Measurements from ENCODE around the gene P2RY6.

DNA sequence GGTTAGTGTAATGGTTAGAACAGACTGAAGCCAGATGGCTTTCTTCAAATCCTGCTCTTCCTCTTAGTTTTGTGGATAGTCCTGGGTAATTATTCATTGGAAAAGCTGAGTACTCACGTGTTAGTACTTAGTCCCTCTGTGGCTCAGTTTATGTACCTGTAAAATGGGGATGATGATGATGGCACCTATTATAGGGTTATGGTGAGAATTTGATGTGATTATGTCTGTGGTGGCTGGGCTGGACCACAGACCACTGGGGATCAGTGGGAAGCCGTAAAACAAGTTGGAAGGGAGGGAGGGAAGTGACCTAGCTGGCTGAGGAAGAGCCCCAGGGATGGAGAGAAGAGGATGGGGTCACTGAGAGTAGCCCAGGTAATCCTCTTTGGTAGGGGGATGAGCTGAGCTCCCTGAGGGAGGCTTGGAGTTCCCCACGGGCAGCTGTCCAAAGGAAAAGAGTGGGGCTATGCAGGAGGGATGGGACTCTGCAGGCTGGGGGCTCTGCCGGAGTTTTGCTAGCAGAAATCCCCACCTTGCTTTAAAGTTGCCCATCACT lies 55.8 kb downstream of the P2RY6 start:
- TF ChIP-seq POLR2A (IDR thresholded peaks at IDR 0.05): no peak
- TF ChIP-seq, protein P1, sequence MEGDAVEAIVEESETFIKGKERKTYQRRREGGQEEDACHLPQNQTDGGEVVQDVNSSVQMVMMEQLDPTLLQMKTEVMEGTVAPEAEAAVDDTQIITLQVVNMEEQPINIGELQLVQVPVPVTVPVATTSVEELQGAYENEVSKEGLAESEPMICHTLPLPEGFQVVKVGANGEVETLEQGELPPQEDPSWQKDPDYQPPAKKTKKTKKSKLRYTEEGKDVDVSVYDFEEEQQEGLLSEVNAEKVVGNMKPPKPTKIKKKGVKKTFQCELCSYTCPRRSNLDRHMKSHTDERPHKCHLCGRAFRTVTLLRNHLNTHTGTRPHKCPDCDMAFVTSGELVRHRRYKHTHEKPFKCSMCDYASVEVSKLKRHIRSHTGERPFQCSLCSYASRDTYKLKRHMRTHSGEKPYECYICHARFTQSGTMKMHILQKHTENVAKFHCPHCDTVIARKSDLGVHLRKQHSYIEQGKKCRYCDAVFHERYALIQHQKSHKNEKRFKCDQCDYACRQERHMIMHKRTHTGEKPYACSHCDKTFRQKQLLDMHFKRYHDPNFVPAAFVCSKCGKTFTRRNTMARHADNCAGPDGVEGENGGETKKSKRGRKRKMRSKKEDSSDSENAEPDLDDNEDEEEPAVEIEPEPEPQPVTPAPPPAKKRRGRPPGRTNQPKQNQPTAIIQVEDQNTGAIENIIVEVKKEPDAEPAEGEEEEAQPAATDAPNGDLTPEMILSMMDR (IDR thresholded peaks at IDR 0.05): no peak

Data from lower leg skin (tissue), 3 donors.